HFFc6 (cell line): ENCODE measurements around the gene TNP2. TPM values are rescaled to one million over a fixed set of nuclear protein-coding genes. Genes with fewer than 3 reads are reported as not detected.

Experiments
- DNase-seq: peaks from one replicate; pipeline ENCODE4 v3.0.0-alpha.2; 2018
- H3K27ac Mint-ChIP-seq: 2 replicates; pipeline ENCODE4 v1.8.0; 2020; ENCODE audit warnings: mild to moderate bottlenecking, mixed read lengths
- H3K27me3 Mint-ChIP-seq: 2 replicates; pipeline ENCODE4 v1.8.0; 2021; ENCODE audit warnings: mild to moderate bottlenecking, moderate library complexity, mixed read lengths; ENCODE audit not compliant: insufficient read depth
- H3K36me3 Mint-ChIP-seq: 2 replicates; pipeline ENCODE4 v1.8.0; 2021; ENCODE audit warnings: low read depth, mixed read lengths
- H3K4me1 Mint-ChIP-seq: 2 replicates; pipeline ENCODE4 v1.8.0; 2020; ENCODE audit warnings: low read depth, mixed read lengths
- H3K4me3 Mint-ChIP-seq: 2 replicates; pipeline ENCODE4 v1.8.0; 2020; ENCODE audit warnings: mild to moderate bottlenecking, moderate library complexity, mixed read lengths
- H3K9me3 Mint-ChIP-seq: 2 replicates; pipeline ENCODE4 v1.8.0; 2020; ENCODE audit warnings: mild to moderate bottlenecking, mixed read lengths
- CTCF ChIP-seq: fragments of 200-600 bp; sonication (generic); IDR thresholded peaks from 2 replicates; pipeline ENCODE4 v1.5.0; 2021; ENCODE audit warnings: antibody characterized with exemption, mild to moderate bottlenecking
- total RNA-seq, 6 experiments: library from RNA; stranded (reverse); fragmentation: NEBNext Ultra II Directional; extraction: Animal tissue kit (Norgen Biotek cat#: 25700); gene quantifications; 2 replicates in 1 of 6; 3 replicates in 5 of 6; pipeline ENCODE4 v1.2.3, GENCODE V29; 2021

The TNP2 gene
- total RNA-seq, 6 experiments from 2014 or later = not detected

- Mint-ChIP-seq H3K4me1 (peaks cover 29% of the 10 kb centered on the region), H3K27me3 (peaks cover 2% of the 10 kb centered on the region; the same call in 1 of the 2 replicates), H3K4me3 (no peak overlapping the region), H3K27ac (peak overlapping the region; percentile 31), H3K36me3 (no peaks in the 10 kb centered on the region), H3K9me3 (no peaks in the 10 kb centered on the region)
- TF ChIP-seq CTCF = peak; percentile 26; the same call in 1 of the 2 replicates
- no peak for DNase-seq
Measured at GRCh38 chr16:11233727-11234376, 35.3 kb downstream of the TNP2 start.

- Mint-ChIP-seq H3K4me1 (peaks cover 29% of the 10 kb centered on the region), H3K9me3 (no peaks in the 10 kb centered on the region), H3K27ac (no peak overlapping the region), H3K4me3 (no peak overlapping the region), H3K36me3 (no peaks in the 10 kb centered on the region), H3K27me3 (peaks cover 2% of the 10 kb centered on the region; the same call in 1 of the 2 replicates)
- no peak for TF ChIP-seq CTCF
- no peak for DNase-seq
Measured at GRCh38 chr16:11232852-11233726, 36.0 kb downstream of the TNP2 start.

- H3K9me3 Mint-ChIP-seq = no peaks in the 10 kb centered on the region
- TF ChIP-seq CTCF = no peak
- no peak overlapping the region for H3K27ac Mint-ChIP-seq
- DNase-seq = no peak
- no peak overlapping the region for H3K4me3 Mint-ChIP-seq
- H3K4me1 Mint-ChIP-seq = peaks cover 29% of the 10 kb centered on the region
- peaks cover 2% of the 10 kb centered on the region; the same call in 1 of the 2 replicates for H3K27me3 Mint-ChIP-seq
- H3K36me3 Mint-ChIP-seq = no peaks in the 10 kb centered on the region
Measured at GRCh38 chr16:11232302-11232851, 36.7 kb downstream of the TNP2 start.

- no peak overlapping the region for H3K27ac Mint-ChIP-seq
- no peaks in the 10 kb centered on the region for H3K9me3 Mint-ChIP-seq
- H3K4me3 Mint-ChIP-seq = no peak overlapping the region
- no peak for TF ChIP-seq CTCF
- peaks cover 29% of the 10 kb centered on the region for H3K4me1 Mint-ChIP-seq
- H3K36me3 Mint-ChIP-seq = no peaks in the 10 kb centered on the region
- peaks cover 2% of the 10 kb centered on the region; the same call in 1 of the 2 replicates for H3K27me3 Mint-ChIP-seq
- no peak for DNase-seq
Measured at GRCh38 chr16:11231367-11231970, 37.7 kb downstream of the TNP2 start.

- H3K4me1 Mint-ChIP-seq = peaks cover 20% of the 10 kb centered on the region
- H3K27ac Mint-ChIP-seq = no peak overlapping the region
- no peak overlapping the region for H3K4me3 Mint-ChIP-seq
- no peak for TF ChIP-seq CTCF
- no peak for DNase-seq
- H3K27me3 Mint-ChIP-seq = peaks cover 2% of the 10 kb centered on the region; the same call in 1 of the 2 replicates
- no peaks in the 10 kb centered on the region for H3K36me3 Mint-ChIP-seq
- H3K9me3 Mint-ChIP-seq = no peaks in the 10 kb centered on the region
Measured at GRCh38 chr16:11229906-11230305, 39.2 kb downstream of the TNP2 start.
